8988T (cell line): ENCODE measurements around the gene TM9SF1.

Source experiments
- DNase-seq: peaks from one replicate; pipeline ENCODE4 v3.0.0; 2011

TM9SF1 gene

GRCh38 chr14:24150061-24150460 is 45.2 kb downstream of the TM9SF1 start:
- DNase-seq: no peak

GRCh38 chr14:24149302-24149969 is 45.8 kb downstream of the TM9SF1 start:
- no peak for DNase-seq

DNA sequence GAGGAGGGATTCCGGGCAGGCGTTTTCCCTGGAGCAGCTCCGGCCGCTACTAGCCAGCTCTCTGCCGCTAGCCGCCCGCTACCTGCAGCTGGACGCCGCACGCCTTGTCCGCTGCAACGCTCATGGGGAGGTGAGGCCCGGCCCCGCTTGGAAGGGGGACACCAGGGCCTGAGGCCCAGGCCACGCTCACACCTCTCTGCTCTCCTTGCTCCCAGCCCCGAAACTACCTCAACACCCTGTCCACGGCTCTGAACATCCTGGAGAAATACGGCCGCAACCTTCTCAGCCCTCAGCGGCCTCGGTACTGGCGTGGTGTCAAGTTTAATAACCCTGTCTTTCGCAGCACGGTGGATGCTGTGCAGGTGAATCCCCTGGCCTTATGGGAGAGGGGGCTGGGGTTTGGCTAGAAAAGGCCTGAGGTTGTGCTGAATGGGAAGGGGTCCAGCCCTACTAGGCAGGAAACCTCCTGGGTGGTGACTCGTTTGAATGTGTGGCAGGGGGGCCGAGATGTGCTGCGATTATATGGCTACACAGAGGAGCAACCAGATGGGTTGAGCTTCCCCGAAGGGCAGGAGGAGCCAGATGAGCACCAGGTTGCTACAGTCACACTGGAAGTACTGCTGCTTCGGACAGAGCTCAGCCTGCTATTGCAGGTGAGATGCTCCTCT is 47.3 kb downstream of the TM9SF1 start:
- DNase-seq: no peak

- DNase-seq: peak; percentile 77
Measured at GRCh38 chr14:24146978-24147760, 48.1 kb downstream of the TM9SF1 start, which contains the start of gene RNF31. Gene RNF31 (plus strand): TSS chr14:24147498. CDS start chr14:24147699, 201 bp downstream.

DNA sequence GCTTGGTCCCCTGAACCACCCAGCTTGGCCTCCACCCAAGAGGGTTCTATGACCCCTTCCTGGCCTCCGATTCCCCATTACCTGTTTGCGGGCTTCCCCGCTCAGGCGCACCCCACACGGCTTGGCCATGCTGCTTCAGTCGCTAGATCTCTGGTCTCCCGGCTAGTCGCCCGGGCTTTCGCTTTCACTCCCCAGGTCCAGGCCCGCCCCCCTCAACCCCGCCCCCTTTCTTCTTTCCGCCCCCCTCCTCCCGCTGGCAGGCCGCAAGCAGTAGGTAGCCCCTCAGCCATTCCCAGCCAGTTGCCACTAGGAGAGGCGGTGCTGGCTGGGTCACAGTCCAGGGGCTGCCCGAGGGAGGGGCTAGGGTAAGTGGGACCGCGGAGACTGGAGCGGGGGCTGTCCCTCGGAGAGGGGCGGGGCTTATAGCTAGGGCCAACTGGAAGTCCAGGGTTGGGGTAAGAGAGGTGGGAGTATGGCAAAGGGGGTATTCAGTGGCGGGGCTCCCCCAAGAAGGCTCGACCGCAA is 48.7 kb downstream of the TM9SF1 start, which contains the start of gene PSME2:
TSS of gene PSME2 (minus strand) at position 158 of the 525 bp plus-strand sequence. CDS start at position 129, 29 bp downstream.
- DNase-seq: peak; percentile 91

GRCh38 chr14:24145690-24146452 is 49.4 kb downstream of the TM9SF1 start:
- no peak for DNase-seq

- DNase-seq: no peak
Measured at GRCh38 chr14:24145219-24145618, 50.0 kb downstream of the TM9SF1 start.

GRCh38 chr14:24144451-24144850 is 50.8 kb downstream of the TM9SF1 start:
- no peak for DNase-seq

DNA sequence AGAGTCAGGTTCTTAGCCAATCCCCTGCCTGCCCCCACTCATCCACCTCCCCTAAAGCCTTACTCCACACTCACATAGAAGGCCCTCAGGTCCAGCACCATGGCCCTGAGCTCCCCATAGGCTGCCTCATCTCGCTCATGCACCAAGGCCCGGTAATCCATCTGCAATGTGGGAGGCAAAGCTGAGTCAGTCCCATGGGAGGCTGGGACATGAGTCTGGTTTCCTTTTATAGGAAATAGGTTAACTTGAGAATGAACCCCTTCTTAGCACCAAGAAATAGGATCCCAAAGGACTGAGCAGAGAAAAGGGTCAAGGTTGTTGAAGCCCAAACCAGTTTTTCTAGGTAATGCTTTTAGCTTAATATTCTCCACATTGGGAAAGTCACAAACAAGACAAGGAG is 51.7 kb downstream of the TM9SF1 start:
- no peak for DNase-seq

GRCh38 chr14:24141097-24141880 is 54.0 kb downstream of the TM9SF1 start, which contains the start of gene EMC9:
Gene EMC9 (minus strand): TSS chr14:24141591. CDS start chr14:24141304, 287 bp downstream.
- DNase-seq: peak; percentile 90

- peak; percentile 34 for DNase-seq
Measured at GRCh38 chr14:24139272-24139934, 55.8 kb downstream of the TM9SF1 start.
